HL-60 (cell line): ENCODE data around the gene CNTRL.
"Not testable (repeated sequence)": the region's sequence is repeated elsewhere in the genome, so short reads cannot be mapped to it uniquely, and the experiment has no call there.

Experiments
- DNase-seq, 2 experiments: peaks; one replicate each; pipeline ENCODE4 v3.0.0-alpha.2; 2010 to 2020; ENCODE audit warnings: low read depth in 1 of 2, low spot score in 1 of 2
- H3K27ac ChIP-seq: fragments of 250-450 bp; sonication (Bioruptor Pico); replicated peaks from 2 replicates; pipeline ENCODE4 v1.5.1; 2020; ENCODE audit warnings: mild to moderate bottlenecking, moderate library complexity
- H3K27me3 ChIP-seq: fragments of 250-450 bp; sonication (Bioruptor Pico); 2 replicates; pipeline ENCODE4 v1.5.1; 2021; ENCODE audit warnings: mild to moderate bottlenecking, moderate library complexity; ENCODE audit not compliant: insufficient read depth, poor library complexity, severe bottlenecking
- H3K4me3 ChIP-seq: replicated peaks from 2 replicates; pipeline ENCODE4 v1.5.1; 2011; ENCODE audit warnings: mild to moderate bottlenecking, control low read depth, low read length; ENCODE audit not compliant: insufficient read depth
- CTCF ChIP-seq: IDR thresholded peaks from one replicate; pipeline ENCODE4 v1.5.1; 2011; ENCODE audit warnings: low read length, control low read depth, inconsistent platforms; ENCODE audit not compliant: insufficient read depth
- GABPA ChIP-seq: IDR thresholded peaks from 2 replicates; pipeline ENCODE4 v1.6.1; 2012; ENCODE audit warnings: low read depth
- POLR2AphosphoS5 ChIP-seq: IDR thresholded peaks from 2 replicates; pipeline ENCODE4 v1.6.1; 2012; ENCODE audit warnings: low read depth
- REST ChIP-seq: IDR thresholded peaks from 2 replicates; pipeline ENCODE4 v1.6.1; 2012; ENCODE audit warnings: low read depth; ENCODE audit not compliant: insufficient replicate concordance
- SPI1 ChIP-seq: IDR thresholded peaks from 2 replicates; pipeline ENCODE4 v1.6.1; 2012; ENCODE audit warnings: low read depth, mild to moderate bottlenecking, borderline replicate concordance

CNTRL gene

GRCh38 chr9:121129384-121129783 lies 54.6 kb downstream of the CNTRL start:
- not testable (repeated sequence) for H3K4me3 ChIP-seq, H3K27me3 ChIP-seq, H3K27ac ChIP-seq, DNase-seq
- peak; percentile 47; the same call in 1 of the 2 replicates for TF ChIP-seq SPI1

- DNase-seq, result no peak
- H3K4me3 ChIP-seq, result no peak overlapping the region
- no peak overlapping the region for H3K27ac ChIP-seq
- H3K27me3 ChIP-seq, result no peaks in the 10 kb centered on the region
- no peak for TF ChIP-seq GABPA
- no peak for TF ChIP-seq CTCF
- no peak for TF ChIP-seq REST
- TF ChIP-seq POLR2AphosphoS5, result no peak
- no peak for TF ChIP-seq SPI1
Measured at GRCh38 chr9:121133104-121133816, 58.5 kb downstream of the CNTRL start.

GRCh38 chr9:121135642-121136041 lies 60.9 kb downstream of the CNTRL start:
- TF ChIP-seq POLR2AphosphoS5 (no peak), GABPA (no peak), REST (no peak), SPI1 (no peak), CTCF (no peak)

GRCh38 chr9:121138561-121138960 lies 63.8 kb downstream of the CNTRL start:
- TF ChIP-seq REST (no peak), GABPA (no peak)
- Histone ChIP-seq H3K27me3 (no peaks in the 10 kb centered on the region), H3K4me3 (no peak overlapping the region), H3K27ac (no peak overlapping the region)
- DNase-seq, result no peak

More at GRCh38 chr9:121135642-121136041, 60.9 kb downstream of the CNTRL start:
- no peak overlapping the region for H3K4me3 ChIP-seq
- H3K27me3 ChIP-seq, result no peaks in the 10 kb centered on the region
- H3K27ac ChIP-seq, result no peak overlapping the region
- DNase-seq, result no peak
